ENCODE measurements around the gene FAM163B.

DNA sequence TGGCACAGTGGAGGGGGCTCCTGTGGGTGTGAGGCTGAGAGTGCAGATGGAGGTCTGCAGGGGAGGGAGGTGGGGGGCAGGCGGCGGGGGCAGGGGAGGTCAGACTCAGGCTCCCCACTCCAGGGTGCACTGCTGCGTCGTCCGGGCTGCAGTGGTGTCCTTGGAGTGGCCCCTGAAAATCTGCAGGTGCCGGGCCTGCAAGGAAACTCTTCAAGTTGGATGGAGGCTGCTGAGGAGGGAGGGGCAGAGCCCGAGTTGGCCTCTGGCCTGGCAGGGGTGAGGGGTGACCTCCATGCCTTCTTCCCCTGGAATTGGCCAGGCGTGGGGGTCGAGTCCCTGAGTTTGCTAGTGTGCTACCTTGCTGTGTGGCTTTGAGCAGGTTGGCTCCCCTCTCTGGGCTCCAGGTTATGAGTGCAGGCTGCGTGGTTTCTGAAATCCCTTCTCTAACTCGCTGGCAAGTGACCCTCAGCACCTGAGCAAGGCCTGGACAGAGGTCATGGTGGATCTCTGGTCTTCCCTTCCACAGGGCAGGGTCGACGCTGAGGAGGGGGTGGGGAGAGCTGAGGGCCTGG, 73.8 kb downstream of the FAM163B start:
- no peak for TF ChIP-seq CTCF (conservative IDR thresholded peaks at IDR 0.05 in 1 of 2, IDR thresholded peaks at IDR 0.05 in 1 of 2; ENCODE audit: low read depth in 1 of 2, low read length in 2 of 2)
- no peak for TF ChIP-seq EZH2 (IDR thresholded peaks at IDR 0.05; ENCODE audit: low read length, missing control alignments)
